Thyroid gland (tissue), 4 donors: ENCODE results near the gene GREB1.

Experiments used
- CTCF ChIP-seq, 6 experiments: fragments of 200-600 bp in 3 of 6; fragments of 450-650 bp in 3 of 6; sonication (generic) in 3 of 6; IDR thresholded peaks; one replicate each; pipeline ENCODE4 v1.5.1; 2016 to 2019; ENCODE audit warnings: antibody characterized with exemption in 6 of 6, mild to moderate bottlenecking in 2 of 6, inconsistent platforms in 1 of 6, moderate library complexity in 1 of 6
- POLR2A ChIP-seq, 2 donors: fragments of 450-650 bp; IDR thresholded peaks; one replicate each; pipeline ENCODE4 v1.6.1; 2017; ENCODE audit warnings: antibody characterized with exemption in 2 of 2, mild to moderate bottlenecking in 2 of 2, moderate library complexity in 1 of 2

GRCh38 chr2:11559786-11560155 lies 25.9 kb downstream of the GREB1 start:
- no peak for TF ChIP-seq CTCF (IDR thresholded peaks at IDR 0.05)
- no peak for TF ChIP-seq POLR2A (IDR thresholded peaks at IDR 0.05)
